DND-41 (cell line): Measurements from ENCODE around the gene STXBP4.

ENCODE experiments used
- ATAC-seq: fragments of 200-7000 bp; cut with Tn5 transposase; 3 replicates; pipeline ENCODE4 v1.9.1; 2021; ENCODE audit warnings: low read depth; ENCODE audit not compliant: insufficient read depth
- DNase-seq: peaks from one replicate; pipeline ENCODE4 v3.0.0-alpha.2; 2020
- H2AFZ ChIP-seq: 2 replicates; pipeline ENCODE4 v1.6.0; 2012; ENCODE audit warnings: low read depth, low read length
- H3K27ac ChIP-seq: 2 replicates; pipeline ENCODE4 v1.5.1; 2012; ENCODE audit warnings: low read length, inconsistent platforms
- H3K27me3 ChIP-seq: fragments of 200-600 bp; sonication (generic); 2 replicates; pipeline ENCODE4 v1.6.0; 2012; ENCODE audit warnings: low read length, mild to moderate bottlenecking, inconsistent platforms; ENCODE audit not compliant: insufficient read depth, poor library complexity
- H3K36me3 ChIP-seq: 2 replicates; pipeline ENCODE4 v1.5.1; 2012; ENCODE audit warnings: low read length, inconsistent platforms; ENCODE audit not compliant: insufficient read depth
- H3K4me1 ChIP-seq: 2 replicates; pipeline ENCODE4 v1.5.1; 2012; ENCODE audit warnings: mild to moderate bottlenecking, low read length; ENCODE audit not compliant: insufficient read depth
- H3K4me2 ChIP-seq: 2 replicates; pipeline ENCODE4 v1.6.0; 2012; ENCODE audit warnings: mild to moderate bottlenecking, moderate library complexity, low read length, inconsistent platforms; ENCODE audit not compliant: insufficient read depth
- H3K4me3 ChIP-seq, 2 experiments: fragments of 200-600 bp in 1 of 2; shearing (Covaris generic) in 1 of 2; 2 replicates each; pipeline ENCODE4 v1.5.1; 2012 to 2016; ENCODE audit warnings: inconsistent platforms in 2 of 2, low read length in 2 of 2, mild to moderate bottlenecking in 2 of 2, low read depth in 1 of 2, moderate library complexity in 1 of 2
- H3K79me2 ChIP-seq: 2 replicates; pipeline ENCODE4 v1.6.0; 2012; ENCODE audit warnings: low read length, inconsistent platforms; ENCODE audit not compliant: insufficient read depth
- H3K9ac ChIP-seq: 2 replicates; pipeline ENCODE4 v1.6.0; 2012; ENCODE audit warnings: low read depth, mild to moderate bottlenecking, inconsistent platforms, low read length, moderate library complexity
- H3K9me3 ChIP-seq: 2 replicates; pipeline ENCODE4 v1.5.1; 2012; ENCODE audit warnings: low read length, moderate library complexity, mild to moderate bottlenecking, inconsistent platforms; ENCODE audit not compliant: insufficient read depth, severe bottlenecking
- H4K20me1 ChIP-seq: 2 replicates; pipeline ENCODE4 v1.6.0; 2012; ENCODE audit warnings: low read length; ENCODE audit not compliant: insufficient read depth
- EZH2 ChIP-seq: IDR thresholded peaks from 3 replicates; pipeline ENCODE4 v1.6.1; 2012; ENCODE audit warnings: borderline replicate concordance, low read depth, mild to moderate bottlenecking, moderate library complexity, low read length, inconsistent platforms; ENCODE audit not compliant: severe bottlenecking
- TF ChIP-seq, protein P1 (sequence below): IDR thresholded peaks from 2 replicates; pipeline ENCODE4 v1.5.1; 2012; ENCODE audit warnings: borderline replicate concordance, low read length, moderate library complexity, mild to moderate bottlenecking; ENCODE audit not compliant: poor library complexity, severe bottlenecking; ENCODE audit errors: extremely low read depth

STXBP4 gene

DNA sequence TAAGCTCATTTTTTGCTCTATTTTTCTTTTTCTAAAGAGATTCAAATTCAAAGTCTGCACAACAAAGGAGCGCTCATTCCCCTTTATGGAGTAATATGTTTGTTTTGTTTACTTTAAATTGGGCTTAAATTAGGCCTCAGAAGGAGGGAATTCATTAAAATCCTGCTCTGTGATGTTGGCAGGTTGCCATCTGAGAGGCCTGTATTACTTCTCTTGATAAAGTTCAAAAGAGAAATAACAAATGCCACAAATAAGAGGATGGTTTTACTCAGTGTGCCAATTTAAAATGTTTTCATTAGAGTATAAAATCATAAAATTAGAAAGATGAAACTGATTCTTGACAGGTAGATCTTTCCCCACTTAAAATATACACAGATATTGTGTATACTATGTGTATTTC is 241.7 kb downstream of the STXBP4 start:
- no peak for TF ChIP-seq EZH2
- TF ChIP-seq, protein P1, sequence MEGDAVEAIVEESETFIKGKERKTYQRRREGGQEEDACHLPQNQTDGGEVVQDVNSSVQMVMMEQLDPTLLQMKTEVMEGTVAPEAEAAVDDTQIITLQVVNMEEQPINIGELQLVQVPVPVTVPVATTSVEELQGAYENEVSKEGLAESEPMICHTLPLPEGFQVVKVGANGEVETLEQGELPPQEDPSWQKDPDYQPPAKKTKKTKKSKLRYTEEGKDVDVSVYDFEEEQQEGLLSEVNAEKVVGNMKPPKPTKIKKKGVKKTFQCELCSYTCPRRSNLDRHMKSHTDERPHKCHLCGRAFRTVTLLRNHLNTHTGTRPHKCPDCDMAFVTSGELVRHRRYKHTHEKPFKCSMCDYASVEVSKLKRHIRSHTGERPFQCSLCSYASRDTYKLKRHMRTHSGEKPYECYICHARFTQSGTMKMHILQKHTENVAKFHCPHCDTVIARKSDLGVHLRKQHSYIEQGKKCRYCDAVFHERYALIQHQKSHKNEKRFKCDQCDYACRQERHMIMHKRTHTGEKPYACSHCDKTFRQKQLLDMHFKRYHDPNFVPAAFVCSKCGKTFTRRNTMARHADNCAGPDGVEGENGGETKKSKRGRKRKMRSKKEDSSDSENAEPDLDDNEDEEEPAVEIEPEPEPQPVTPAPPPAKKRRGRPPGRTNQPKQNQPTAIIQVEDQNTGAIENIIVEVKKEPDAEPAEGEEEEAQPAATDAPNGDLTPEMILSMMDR = no peak
- Histone ChIP-seq H3K36me3 (no peaks in the 10 kb centered on the region), H3K4me1 (no peaks in the 10 kb centered on the region), H3K27me3 (no peaks in the 10 kb centered on the region), H2AFZ (no peak overlapping the region), H3K4me3 (no peak overlapping the region), H4K20me1 (no peaks in the 10 kb centered on the region), H3K27ac (no peak overlapping the region), H3K9ac (no peak overlapping the region), H3K9me3 (no peaks in the 10 kb centered on the region), H3K4me2 (no peak overlapping the region), H3K79me2 (no peaks in the 10 kb centered on the region)
- DNase-seq (no peak), ATAC-seq (no peak)

DNA sequence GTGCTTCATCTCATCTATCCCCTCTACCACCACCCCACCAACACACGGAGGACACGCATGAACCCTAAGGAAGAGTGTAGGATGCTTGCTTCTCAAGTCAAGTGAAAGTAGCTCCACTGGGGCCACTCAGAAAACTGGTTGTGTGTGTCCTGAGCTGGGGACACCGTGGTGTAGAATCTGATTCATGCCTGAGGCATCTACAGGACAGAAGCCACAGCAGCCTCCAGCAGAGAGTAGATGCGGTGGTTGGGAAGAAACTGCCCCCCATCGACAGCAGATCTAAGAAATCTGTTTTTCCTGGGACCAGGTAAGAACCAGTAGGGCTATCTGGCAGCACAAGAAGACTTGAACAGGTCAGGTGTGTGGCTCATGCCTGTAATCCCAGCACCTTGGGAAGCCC is 244.3 kb downstream of the STXBP4 start:
- Histone ChIP-seq H2AFZ (no peak overlapping the region), H4K20me1 (no peaks in the 10 kb centered on the region), H3K4me2 (no peak overlapping the region), H3K27me3 (no peaks in the 10 kb centered on the region), H3K4me1 (no peaks in the 10 kb centered on the region), H3K36me3 (no peaks in the 10 kb centered on the region), H3K4me3 (no peak overlapping the region), H3K9me3 (no peaks in the 10 kb centered on the region), H3K79me2 (no peaks in the 10 kb centered on the region), H3K9ac (no peak overlapping the region), H3K27ac (no peak overlapping the region)
- DNase-seq (no peak), ATAC-seq (no peak)
- no peak for TF ChIP-seq EZH2
- TF ChIP-seq, protein P1 = no peak

DNA sequence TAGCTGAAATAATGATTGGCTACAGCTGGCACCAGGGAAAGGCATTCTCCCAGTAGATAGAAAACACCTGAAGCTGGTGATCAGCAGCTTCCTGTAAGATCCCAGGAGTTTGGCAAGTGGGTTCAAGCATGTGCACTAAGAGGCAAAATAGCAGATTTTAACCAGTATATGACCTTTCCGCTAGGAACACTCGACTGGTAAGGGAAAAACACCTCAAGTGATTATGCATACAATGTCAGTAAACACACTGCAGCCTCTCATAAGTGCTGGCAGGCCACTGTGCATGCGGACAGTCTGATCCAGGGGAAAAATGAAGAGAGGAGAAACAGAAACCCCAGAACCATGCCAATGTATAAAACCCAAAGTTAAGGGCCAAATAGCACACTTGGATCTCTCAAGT is 247.1 kb downstream of the STXBP4 start:
- H3K36me3 ChIP-seq = no peaks in the 10 kb centered on the region
- H3K9ac ChIP-seq = no peak overlapping the region
- DNase-seq (no peak), ATAC-seq (no peak)
- no peaks in the 10 kb centered on the region for H3K4me1 ChIP-seq
- TF ChIP-seq, protein P1 = no peak
- no peak for TF ChIP-seq EZH2
- no peaks in the 10 kb centered on the region for H4K20me1 ChIP-seq
- no peaks in the 10 kb centered on the region for H3K9me3 ChIP-seq
- H3K27me3 ChIP-seq = no peaks in the 10 kb centered on the region
- no peak overlapping the region for H3K27ac ChIP-seq
- H3K79me2 ChIP-seq = no peaks in the 10 kb centered on the region
- H3K4me3 ChIP-seq = no peak overlapping the region
- H2AFZ ChIP-seq = no peak overlapping the region
- H3K4me2 ChIP-seq = no peak overlapping the region

DNA sequence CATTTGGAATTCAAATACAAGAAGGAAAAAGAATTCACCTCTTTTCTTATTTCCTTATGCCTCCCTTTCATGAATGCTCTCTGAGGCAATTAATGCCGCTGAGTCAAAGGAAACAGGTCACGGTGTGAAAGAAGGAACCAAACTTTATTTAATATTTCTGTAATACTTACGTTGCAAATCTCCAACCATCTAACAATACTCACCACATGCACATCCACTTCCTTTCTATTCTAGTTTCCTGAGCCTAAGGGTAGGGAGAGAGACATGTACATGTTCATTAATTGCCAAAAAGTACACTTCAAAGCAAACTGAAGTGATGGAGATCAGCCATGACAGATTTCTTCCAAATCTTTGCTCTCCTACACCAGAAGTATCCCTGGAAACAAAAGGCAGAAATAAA is 248.3 kb downstream of the STXBP4 start:
- Histone ChIP-seq H3K4me3 (no peak overlapping the region), H3K9ac (no peak overlapping the region), H3K27me3 (no peaks in the 10 kb centered on the region), H3K4me1 (no peaks in the 10 kb centered on the region), H3K27ac (no peak overlapping the region), H2AFZ (no peak overlapping the region), H3K9me3 (no peaks in the 10 kb centered on the region), H3K36me3 (no peaks in the 10 kb centered on the region), H4K20me1 (no peaks in the 10 kb centered on the region), H3K4me2 (no peak overlapping the region), H3K79me2 (no peaks in the 10 kb centered on the region)
- TF ChIP-seq, protein P1 = no peak
- no peak for TF ChIP-seq EZH2
- DNase-seq (no peak), ATAC-seq (no peak)
